Left ventricle myocardium inferior (tissue), 1 donor: ENCODE measurements around the gene PPARG. TPM values are rescaled to one million over a fixed set of nuclear protein-coding genes. Genes with fewer than 3 reads are reported as not detected.

Source experiments
- DNase-seq: peaks from one replicate; pipeline ENCODE4 v3.0.0-alpha.2; 2020
- H3K27ac ChIP-seq: fragments of 200-600 bp; replicated peaks from 2 replicates; pipeline ENCODE4 v1.8.0; 2021
- H3K27me3 ChIP-seq: fragments of 200-600 bp; 2 replicates; pipeline ENCODE4 v1.8.0; 2021; ENCODE audit warnings: low read depth
- H3K36me3 ChIP-seq: fragments of 200-600 bp; 2 replicates; pipeline ENCODE4 v1.8.0; 2021
- H3K4me1 ChIP-seq: fragments of 200-600 bp; 2 replicates; pipeline ENCODE4 v1.8.0; 2021
- H3K4me3 ChIP-seq: fragments of 200-600 bp; 2 replicates; pipeline ENCODE4 v1.8.0; 2021; ENCODE audit warnings: mild to moderate bottlenecking, moderate library complexity
- H3K9me3 ChIP-seq: fragments of 200-600 bp; replicated peaks from 2 replicates; pipeline ENCODE4 v1.8.0; 2021
- CTCF ChIP-seq: fragments of 200-600 bp; IDR thresholded peaks from 2 replicates; pipeline ENCODE4 v1.8.0; 2021; ENCODE audit warnings: antibody characterized with exemption, mild to moderate bottlenecking, borderline replicate concordance
- intact Hi-C: fragments of 100-400 bp; cut with micrococcal nuclease; formaldehyde crosslinking; loops from one replicate; pipeline ENCODE4 v1.11.0; 2022
- total RNA-seq: library from RNA; stranded (reverse); fragmentation: NEBNext Ultra II Directional; extraction: Animal tissue kit (Norgen Biotek cat#: 25700); gene quantifications from one replicate; pipeline ENCODE4 v1.2.1, GENCODE V29; 2021
- donor health status: DM: no; HTN: yes; CAD: no; lungs with severe emphysema.

PPARG gene
- total RNA-seq, 1 donor from 2014 or later = 15.6 TPM

- intact Hi-C loops = no loop called here
- no peaks in the 10 kb centered on the region for H3K27me3 ChIP-seq
- DNase-seq = no peak
- no peak overlapping the region for H3K4me3 ChIP-seq
- no peak for TF ChIP-seq CTCF
- no peak overlapping the region for H3K27ac ChIP-seq
- H3K4me1 ChIP-seq = peaks cover 5% of the 10 kb centered on the region
- H3K9me3 ChIP-seq = no peaks in the 10 kb centered on the region
- no peaks in the 10 kb centered on the region for H3K36me3 ChIP-seq
These were observed 124.9 kb downstream of the PPARG start for GRCh38 chr3:12413721-12414255.

- H3K4me1 ChIP-seq = peaks cover 5% of the 10 kb centered on the region
- H3K36me3 ChIP-seq = no peaks in the 10 kb centered on the region
- TF ChIP-seq CTCF = no peak
- H3K27me3 ChIP-seq = no peaks in the 10 kb centered on the region
- H3K4me3 ChIP-seq = no peak overlapping the region
- DNase-seq = no peak
- intact Hi-C loops = no loop called here
- H3K9me3 ChIP-seq = no peaks in the 10 kb centered on the region
- no peak overlapping the region for H3K27ac ChIP-seq
These were observed 126.3 kb downstream of the PPARG start for GRCh38 chr3:12415014-12415680.

- H3K9me3 ChIP-seq = no peaks in the 10 kb centered on the region
- no peak overlapping the region for H3K4me3 ChIP-seq
- no peaks in the 10 kb centered on the region for H3K27me3 ChIP-seq
- DNase-seq = no peak
- H3K4me1 ChIP-seq = peaks cover 5% of the 10 kb centered on the region
- peaks cover 8% of the 10 kb centered on the region for H3K36me3 ChIP-seq
- no peak overlapping the region for H3K27ac ChIP-seq
- intact Hi-C loops = no loop called here
- TF ChIP-seq CTCF = no peak
These were observed 127.9 kb downstream of the PPARG start for GRCh38 chr3:12416731-12417130.

GRCh38 chr3:12420393-12420792, 131.5 kb downstream of the PPARG start:
- no peak overlapping the region for H3K4me3 ChIP-seq
- no peaks in the 10 kb centered on the region for H3K27me3 ChIP-seq
- TF ChIP-seq CTCF = no peak
- H3K27ac ChIP-seq = no peak overlapping the region
- intact Hi-C loops = no loop called here
- peaks cover 8% of the 10 kb centered on the region for H3K36me3 ChIP-seq
- peaks cover 25% of the 10 kb centered on the region for H3K4me1 ChIP-seq
- H3K9me3 ChIP-seq = no peaks in the 10 kb centered on the region
- DNase-seq = no peak

GRCh38 chr3:12421132-12421531, 132.3 kb downstream of the PPARG start:
- DNase-seq = no peak
- H3K4me3 ChIP-seq = no peak overlapping the region
- TF ChIP-seq CTCF = no peak
- intact Hi-C loops = no loop called here
- peaks cover 8% of the 10 kb centered on the region for H3K36me3 ChIP-seq
- H3K27me3 ChIP-seq = no peaks in the 10 kb centered on the region
- H3K27ac ChIP-seq = no peak overlapping the region
- no peaks in the 10 kb centered on the region for H3K9me3 ChIP-seq
- H3K4me1 ChIP-seq = peaks cover 32% of the 10 kb centered on the region
